Measurements from ENCODE around the gene NUDT14. TPM values are rescaled to one million over a fixed set of nuclear protein-coding genes. Genes with fewer than 3 reads are reported as not detected.

Gene NUDT14
- total and polyA plus RNA-seq, 2 of the 8 experiments (the other 6 are each of a cell fraction or from before 2014, with no cell fraction given), result 25.5 to 33.3 TPM

DNA sequence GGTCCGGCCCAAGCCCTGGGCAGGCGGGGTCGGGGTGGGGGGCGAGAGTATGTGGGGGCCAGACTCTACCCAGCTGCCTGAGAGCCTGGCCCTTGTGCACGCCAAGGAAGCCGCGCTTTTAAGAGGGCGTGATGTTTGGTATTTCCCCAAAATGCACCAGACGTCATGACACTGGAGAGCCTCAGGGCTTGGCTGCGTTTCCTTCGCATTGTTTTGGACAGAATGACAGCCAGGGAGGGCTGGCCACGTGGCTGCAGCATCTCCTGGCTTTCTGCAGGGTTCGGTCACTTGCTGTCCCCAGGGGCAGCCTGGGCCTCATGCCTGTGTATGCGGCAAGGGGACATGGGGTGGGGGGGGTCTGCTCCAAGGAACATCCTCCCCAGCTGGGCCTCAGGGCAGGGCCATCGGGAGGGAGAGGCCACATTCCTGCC is 16.1 kb upstream of the NUDT14 start:
- no peak overlapping the region for H3K27ac ChIP-seq (ENCODE audit: low read depth, low read length)
- no peaks in the 10 kb centered on the region for H3K79me1 ChIP-seq (ENCODE audit: low read depth, low read length)
- peak overlapping the region; percentile 68; the same call in 1 of the 2 replicates for H2BK12ac ChIP-seq (ENCODE audit: low read depth, low read length)
- H2BK120ac ChIP-seq (replicated peaks; ENCODE audit: low read depth, low read length), result no peak overlapping the region
- peak overlapping the region; percentile 9; the same call in 1 of the 2 replicates for H2BK15ac ChIP-seq (ENCODE audit: low read length)
- H2AFZ ChIP-seq (ENCODE audit: low read length), result no peak overlapping the region
- H2BK20ac ChIP-seq (ENCODE audit: low read length), result no peak overlapping the region
- H3K9ac ChIP-seq (replicated peaks in 1 of 4; ENCODE audit: extremely low read depth in 1 of 4, low read depth in 3 of 4, low read length in 3 of 4), result no peak overlapping the region
- H3K4me2 ChIP-seq (ENCODE audit: insufficient read depth in 1 of 2, low read depth in 2 of 2, low read length in 2 of 2), result peak overlapping the region; percentile 45 to 72; a peak in 2 of 4 replicates
- H4K8ac ChIP-seq (ENCODE audit: extremely low read depth, insufficient read depth, low read length), result peak overlapping the region; percentile 71; the same call in 1 of the 2 replicates
- peaks cover 0 to 17% (median 13%) of the 10 kb centered on the region in 4 experiments; a peak in 5 of 7 replicates for H3K4me1 ChIP-seq (replicated peaks in 1 of 4; ENCODE audit: control insufficient read depth in 3 of 4, insufficient read depth in 4 of 4, low read length in 3 of 4)
- no peaks in the 10 kb centered on the region for H3K9me3 ChIP-seq (ENCODE audit: insufficient read depth in 2 of 2, low read depth in 1 of 2, low read length in 1 of 2)
- H4K5ac ChIP-seq (ENCODE audit: insufficient read length, low read depth, low read length), result no peak overlapping the region
- H2BK5ac ChIP-seq (ENCODE audit: low read depth, low read length), result no peak overlapping the region
- FAIRE-seq (no peak), DNase-seq (ENCODE audit: low read depth in 1 of 2, low spot score in 2 of 2) (no peak)
- CTCF ChIA-PET (ENCODE audit: partially characterized antibody), result interaction anchor here (1.7 to 6.2 kb wide), 4 partner anchors 12 to 111 kb away, joined by 3 to 36 read pairs (median 7); no protein-coding TSS in a partner anchor
- H3K56ac ChIP-seq (replicated peaks; ENCODE audit: insufficient read length, low read depth, low read length), result no peak overlapping the region
- H2AK5ac ChIP-seq (ENCODE audit: low read depth, low read length), result no peak overlapping the region
- no peak overlapping the region for H3K18ac ChIP-seq (ENCODE audit: extremely low read depth, low read length)
- peaks cover 0 to 2% of the 10 kb centered on the region in 2 experiments for H4K20me1 ChIP-seq (replicated peaks in 1 of 2; ENCODE audit: control insufficient read depth in 1 of 2, insufficient read depth in 2 of 2, low read length in 2 of 2)
- no peaks in the 10 kb centered on the region for H3K79me2 ChIP-seq (ENCODE audit: control insufficient read depth in 1 of 2, insufficient read depth in 2 of 2, low read length in 2 of 2)
- no peak overlapping the region for H3K14ac ChIP-seq (ENCODE audit: insufficient read length)
- H3K4me3 ChIP-seq (ENCODE audit: extremely low read depth in 1 of 4, insufficient read depth in 2 of 4, low read depth in 3 of 4, low read length in 4 of 4), result peak overlapping the region in 1 of 4 experiments; percentile 58; a peak in 2 of 8 replicates
- H3K23me2 ChIP-seq (ENCODE audit: low read depth, low read length), result peaks cover 4% of the 10 kb centered on the region; the same call in 1 of the 2 replicates
- H3K36me3 ChIP-seq (ENCODE audit: control insufficient read depth in 2 of 4, insufficient read depth in 4 of 4, low read length in 3 of 4), result no peaks in the 10 kb centered on the region
- 41% methylated on average over 13 of the region's 15 CpGs; no CpG with 5 or more reads in 1 of the 2 experiments for WGBS, 2 experiments (ENCODE audit: extremely low coverage in 1 of 2, insufficient coverage in 1 of 2, insufficient read length in 1 of 2, insufficient replicate concordance in 2 of 2, low coverage in 1 of 2, low lambda C conversion rate in 2 of 2, missing lambda C conversion rate in 1 of 2)
- no peak overlapping the region for H3K4ac ChIP-seq (replicated peaks; ENCODE audit: insufficient read length, low read depth, low read length)
- no peak overlapping the region for H4K91ac ChIP-seq (replicated peaks; ENCODE audit: insufficient read length, low read length)
- POLR2A ChIA-PET (ENCODE audit: partially characterized antibody), result no interaction called here
- H3K23ac ChIP-seq (ENCODE audit: insufficient read length), result no peak overlapping the region
- H3K27me3 ChIP-seq (replicated peaks in 1 of 4; ENCODE audit: control insufficient read depth in 3 of 4, extremely low read depth in 1 of 4, insufficient read depth in 3 of 4, low read length in 3 of 4), result peaks cover 0 to 37% (median 19%) of the 10 kb centered on the region in 4 experiments; a peak in 5 of 7 replicates
- TF ChIP-seq SAP30 (IDR thresholded peaks at IDR 0.05; ENCODE audit: insufficient read depth, insufficient replicate concordance, low read length) (peak; percentile 55), GTF2F1 (IDR thresholded peaks at IDR 0.05; ENCODE audit: borderline replicate concordance, low read depth, low read length) (no peak), SIN3A (conservative IDR thresholded peaks at IDR 0.05 in 1 of 2, IDR thresholded peaks at IDR 0.05 in 1 of 2; ENCODE audit: low read depth in 1 of 2, low read length in 2 of 2) (peak in 1 of 2 experiments; percentile 58; a peak in 1 of 4 replicates), CBX8 (IDR thresholded peaks at IDR 0.05; ENCODE audit: borderline replicate concordance, low read depth, low read length) (no peak)
- TF ChIP-seq, protein P1, sequence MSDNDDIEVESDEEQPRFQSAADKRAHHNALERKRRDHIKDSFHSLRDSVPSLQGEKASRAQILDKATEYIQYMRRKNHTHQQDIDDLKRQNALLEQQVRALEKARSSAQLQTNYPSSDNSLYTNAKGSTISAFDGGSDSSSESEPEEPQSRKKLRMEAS (IDR thresholded peaks at IDR 0.05), result peak; percentile 70
